Gastroesophageal sphincter (tissue), 3 donors: ENCODE data around the gene GMPR.

Source experiments
- CTCF ChIP-seq, 4 experiments: fragments of 200-600 bp in 2 of 4; fragments of 450-650 bp in 2 of 4; sonication (generic) in 1 of 4; IDR thresholded peaks; one replicate each; pipeline ENCODE4 v1.5.1; 2017 to 2019; ENCODE audit warnings: antibody characterized with exemption in 4 of 4, mild to moderate bottlenecking in 2 of 4, moderate library complexity in 2 of 4
- EP300 ChIP-seq: sonication (generic); formaldehyde crosslinking; IDR thresholded peaks from one replicate; pipeline ENCODE4 v1.6.1; 2017; ENCODE audit warnings: antibody characterized with exemption, mild to moderate bottlenecking
- POLR2A ChIP-seq, 2 donors: fragments of 450-650 bp; IDR thresholded peaks; one replicate each; pipeline ENCODE4 v1.6.1; 2017; ENCODE audit warnings: antibody characterized with exemption in 2 of 2, mild to moderate bottlenecking in 2 of 2, moderate library complexity in 1 of 2
- POLR2AphosphoS5 ChIP-seq: sonication (generic); formaldehyde crosslinking; IDR thresholded peaks from one replicate; pipeline ENCODE4 v1.6.1; 2017; ENCODE audit warnings: antibody characterized with exemption

GRCh38 chr6:16294371-16294770 lies 56.0 kb downstream of the GMPR start:
- no peak for TF ChIP-seq POLR2AphosphoS5
- TF ChIP-seq CTCF (IDR thresholded peaks at IDR 0.05) = no peak
- TF ChIP-seq POLR2A (IDR thresholded peaks at IDR 0.05) = no peak
- no peak for TF ChIP-seq EP300
